Activated CD4-positive, alpha-beta T cell treated with anti-CD3 and anti-CD28 coated beads, Interleukin-2, amount 50 U/mL, for 4 hours (primary cell): Measurements from ENCODE around the gene ICE2.
A peak's percentile ranks its signal among the peaks of the same experiment; 100 is the strongest.
"Not testable (repeated sequence)": the region's sequence is repeated elsewhere in the genome, so short reads cannot be mapped to it uniquely, and the experiment has no call there.

ENCODE experiments used
- DNase-seq, 2 experiments: peaks; one replicate each; pipeline ENCODE4 v3.0.0-alpha.2; 2020

ICE2 gene

DNA sequence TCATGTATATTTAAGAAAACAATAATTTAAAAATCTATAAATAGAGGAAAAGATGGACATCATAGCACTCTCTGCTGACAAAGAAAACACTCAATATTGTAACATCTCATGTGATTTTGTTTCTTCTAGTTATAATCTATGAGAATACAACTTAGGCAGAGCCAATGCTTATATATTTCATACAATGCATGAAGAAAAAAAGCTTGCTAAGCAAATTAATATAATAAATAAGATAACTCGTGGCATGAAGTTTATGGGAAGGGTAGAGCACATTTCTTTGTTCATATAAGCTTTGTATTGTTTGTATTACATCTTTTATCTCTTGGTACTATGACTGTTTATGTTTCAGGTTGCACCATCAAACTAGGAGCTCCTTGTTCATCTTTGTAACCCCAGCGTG lies 73.5 kb downstream of the ICE2 start:
- DNase-seq = no peak

DNA sequence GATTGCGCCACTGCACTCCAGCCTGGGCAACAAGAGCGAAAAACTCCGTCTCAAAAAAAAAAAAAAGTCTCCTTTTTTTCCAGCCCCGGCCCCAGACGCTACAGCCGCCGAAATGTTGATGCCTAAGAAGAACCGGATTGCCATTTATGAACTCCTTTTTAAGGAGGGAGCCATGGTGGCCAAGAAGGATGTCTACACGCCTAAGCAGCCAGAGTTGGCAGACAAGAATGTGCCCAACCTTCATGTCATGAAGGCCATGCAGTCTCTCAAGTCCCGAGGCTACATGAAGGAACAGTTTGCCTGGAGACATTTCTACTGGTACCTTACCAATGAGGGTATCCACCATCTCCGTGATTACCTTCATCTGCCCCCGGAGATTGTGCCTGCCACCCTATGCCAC lies 74.6 kb downstream of the ICE2 start:
- not testable (repeated sequence) for DNase-seq

DNA sequence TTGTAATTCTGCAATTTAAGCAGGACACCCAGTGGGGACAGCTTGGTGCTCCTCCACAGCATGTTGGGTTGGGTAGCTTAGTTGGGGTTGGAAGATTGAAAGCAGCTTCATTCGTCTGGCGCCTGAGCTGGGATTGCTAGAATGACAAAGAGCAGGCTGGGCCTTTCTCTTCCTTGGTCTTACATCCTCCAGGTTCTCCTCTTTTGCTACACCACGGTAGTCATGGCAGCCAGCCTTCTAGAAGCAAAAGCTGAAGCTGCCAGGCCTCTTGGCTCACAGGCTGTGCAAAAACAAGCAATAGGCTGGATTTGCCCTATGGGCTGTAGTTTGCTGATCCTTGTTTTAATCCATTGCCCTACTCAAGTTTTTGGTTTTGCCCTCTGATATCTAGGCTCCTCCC lies 78.0 kb downstream of the ICE2 start:
- DNase-seq = no peak

DNA sequence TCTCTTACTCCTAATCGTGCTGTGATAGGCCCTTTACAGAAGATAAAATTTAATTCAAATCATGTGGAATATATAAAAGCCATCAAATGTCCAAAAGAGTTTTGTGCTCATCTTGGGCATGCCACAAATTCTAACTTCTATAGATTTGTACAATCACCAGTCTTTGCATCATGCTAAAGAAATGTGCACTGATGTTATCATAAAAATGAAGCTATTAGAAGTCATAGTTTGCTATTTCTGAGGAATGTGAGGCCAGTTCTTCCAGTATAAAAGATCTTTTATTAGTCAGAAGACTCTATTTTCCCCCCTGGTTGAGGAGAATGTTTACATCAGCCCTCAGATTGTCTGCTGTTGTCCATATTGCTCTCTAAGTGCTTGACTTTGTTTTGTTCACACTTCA lies 79.0 kb downstream of the ICE2 start:
- DNase-seq = no peak

DNA sequence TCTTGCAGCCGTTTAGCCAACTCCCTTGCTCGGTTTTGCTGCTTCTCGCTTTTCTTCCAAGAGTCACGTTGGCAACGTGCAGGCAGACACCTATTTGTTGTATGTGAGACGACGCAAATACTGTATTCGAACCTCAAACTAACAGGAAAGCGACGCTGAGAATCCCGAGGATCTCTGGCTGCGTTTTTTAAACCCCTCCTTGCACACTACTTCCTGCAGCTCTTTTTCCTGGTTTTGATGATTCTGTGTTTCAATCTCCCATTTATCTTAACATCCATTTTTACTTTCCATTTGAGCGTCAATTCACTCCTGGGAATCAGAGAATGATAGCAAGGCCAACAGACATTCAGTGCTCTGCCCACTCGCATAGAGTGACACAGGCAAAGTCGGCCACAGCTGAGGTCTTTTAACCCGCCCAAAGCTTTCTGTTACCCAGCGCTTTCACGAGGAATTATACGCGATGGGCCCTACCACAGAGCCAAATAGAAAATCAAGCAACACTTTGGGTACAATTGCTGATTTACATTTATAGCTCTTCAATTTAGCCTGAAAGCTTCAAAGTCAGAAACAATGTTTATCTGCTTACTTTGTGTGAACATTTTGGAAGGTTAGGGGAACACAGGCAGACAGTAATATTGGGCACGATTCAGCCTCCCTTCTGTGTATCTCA lies 79.6 kb downstream of the ICE2 start:
- DNase-seq = no peak

DNA sequence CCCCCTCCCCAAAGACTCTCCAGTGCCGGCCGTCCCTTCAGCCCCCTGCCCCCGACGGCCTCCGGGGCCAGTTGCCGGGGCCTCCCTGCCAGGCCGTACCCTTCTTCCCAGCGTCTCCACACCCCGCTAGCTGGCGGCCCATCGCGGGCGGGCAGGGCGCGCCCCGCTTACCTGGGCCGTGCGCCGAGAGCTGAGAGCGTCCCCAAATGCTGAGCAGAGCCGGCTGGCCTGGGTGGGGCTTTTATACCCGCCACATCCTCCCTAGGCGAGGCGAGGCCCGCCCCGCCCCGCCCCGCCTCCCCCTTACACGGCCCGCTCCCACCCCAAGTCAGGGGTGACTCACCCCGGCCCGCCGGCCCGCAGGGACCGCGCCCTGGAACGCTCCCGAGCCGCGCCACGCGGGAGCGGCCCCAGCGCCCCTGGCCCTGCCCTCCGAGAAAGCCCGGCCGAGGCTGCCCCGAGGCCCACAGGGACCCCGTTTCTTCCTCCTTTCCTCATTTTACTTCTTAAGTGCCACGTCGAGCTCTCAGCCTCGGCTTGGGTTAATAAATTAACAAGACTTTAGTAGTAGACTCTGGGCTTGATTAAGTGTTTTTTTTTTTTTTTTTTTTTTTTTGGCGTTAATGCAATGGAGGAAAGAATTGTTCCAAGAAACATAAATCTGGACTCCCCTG lies 81.0 kb downstream of the ICE2 start, which contains the start of gene ANXA2:
ANXA2 (minus strand) TSS at position 215 of the 674 bp plus-strand sequence. CDS start 11,911 bp downstream, outside the sequence.
- peak; percentile 78 to 83 for DNase-seq

DNA sequence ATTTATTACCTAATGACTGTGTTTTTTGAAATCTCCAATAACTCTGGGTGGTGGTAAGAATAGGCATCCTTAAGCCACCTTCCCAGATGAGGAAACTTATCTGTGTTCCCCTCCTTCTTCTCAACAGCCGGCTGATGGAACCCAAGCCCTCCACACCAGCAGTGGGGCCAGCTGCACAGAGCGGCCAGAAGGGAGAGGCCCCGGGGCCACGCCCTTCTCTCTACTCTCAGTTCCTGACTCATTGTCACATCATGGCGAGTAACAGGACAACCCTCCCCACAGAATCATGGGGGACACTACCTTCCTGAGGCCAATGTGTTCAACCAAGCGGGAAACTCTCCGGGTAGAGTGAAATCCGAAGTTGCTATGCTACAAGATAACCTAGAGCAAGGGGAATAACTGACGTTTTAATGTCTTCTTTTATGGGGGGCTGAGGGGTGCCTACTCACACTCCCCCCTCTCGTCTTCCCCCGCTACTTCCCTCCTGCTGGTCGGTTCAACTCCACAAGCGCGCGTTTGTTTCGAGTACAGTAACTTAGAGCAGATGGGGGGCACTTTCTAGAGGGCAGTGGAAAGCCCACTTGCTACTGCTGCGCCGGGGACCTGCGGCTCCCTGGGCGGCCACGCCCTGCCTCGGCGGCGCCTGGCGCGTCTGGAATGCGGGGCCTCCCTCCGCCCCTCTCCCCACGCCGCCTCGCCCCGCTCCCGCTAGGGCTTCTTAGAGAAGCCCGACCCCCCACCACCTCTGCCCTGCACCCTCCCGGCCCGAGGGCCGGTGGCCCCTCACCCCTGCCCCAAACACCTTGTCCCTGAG lies 81.8 kb downstream of the ICE2 start:
- peak; percentile 12 to 21 for DNase-seq

DNA sequence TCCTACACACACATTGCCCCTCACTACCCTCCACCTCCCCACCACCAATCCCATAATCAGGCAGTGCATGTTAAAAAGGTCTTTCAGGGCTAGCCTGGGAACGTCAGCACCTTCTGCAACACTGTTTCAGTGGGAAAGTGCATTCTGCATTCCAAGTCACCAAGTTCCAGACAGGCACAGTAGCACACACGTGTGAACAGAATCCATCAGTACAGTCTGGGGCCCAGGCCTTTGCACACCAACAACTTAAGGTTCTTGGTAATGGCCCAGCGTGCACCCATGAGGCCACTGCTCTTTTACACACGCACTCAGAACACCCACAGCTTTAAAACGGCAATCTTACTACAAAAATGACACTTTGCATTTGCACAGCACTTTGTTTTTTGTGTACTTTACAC lies 82.4 kb downstream of the ICE2 start:
- DNase-seq = no peak

DNA sequence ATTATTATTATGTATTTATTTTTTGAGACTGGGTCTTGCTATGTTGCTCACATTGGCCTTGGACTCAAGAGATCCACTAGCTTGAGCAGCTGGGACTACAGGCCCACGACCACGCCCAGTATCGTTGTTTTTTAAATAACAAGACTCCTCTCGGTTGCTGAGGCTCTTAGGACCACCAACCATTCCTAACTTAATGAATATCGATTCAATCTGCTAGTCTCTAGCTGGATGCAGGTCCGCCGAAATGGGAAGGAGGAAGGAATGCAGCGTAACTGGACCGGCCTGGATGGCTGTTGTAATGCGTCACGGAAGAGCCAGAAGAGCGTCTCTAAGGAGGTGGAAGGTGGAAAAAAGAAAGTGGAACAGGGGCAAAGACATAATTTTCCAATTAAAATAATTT lies 82.8 kb downstream of the ICE2 start:
- no peak for DNase-seq

DNA sequence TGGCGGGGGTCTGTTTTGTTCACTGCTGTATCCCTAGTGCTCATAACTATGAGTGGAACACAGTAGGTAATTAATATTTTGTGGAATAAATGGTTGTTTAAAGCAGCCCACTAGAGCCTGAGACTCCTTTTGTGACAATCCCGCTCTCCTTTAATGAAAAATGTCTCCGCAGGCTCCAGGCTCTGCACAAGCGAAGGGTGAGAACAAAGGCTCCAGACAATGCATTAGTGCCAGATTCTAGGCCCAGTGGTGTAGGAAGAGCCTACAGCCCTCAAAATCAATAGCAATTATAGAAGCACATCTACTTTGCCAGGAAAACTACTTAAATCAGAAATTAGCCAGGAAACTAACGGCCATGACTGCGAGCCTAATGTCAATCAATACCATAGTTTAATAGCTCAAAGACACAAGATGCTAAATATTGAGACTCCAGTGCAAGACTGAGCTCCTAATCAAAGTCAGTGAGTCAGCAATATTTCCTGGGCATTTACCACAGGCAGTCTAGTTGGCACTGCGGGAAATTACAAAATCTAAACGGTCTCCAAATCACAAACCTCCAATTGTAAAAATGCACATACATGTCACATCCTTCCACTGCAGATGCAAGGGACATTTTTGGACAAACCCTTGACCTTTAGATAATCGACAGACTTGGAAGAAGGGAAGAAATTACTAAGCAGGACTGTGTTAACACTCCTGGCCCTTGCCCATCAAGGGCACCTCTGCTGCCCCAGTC lies 83.5 kb downstream of the ICE2 start:
- no peak for DNase-seq

DNA sequence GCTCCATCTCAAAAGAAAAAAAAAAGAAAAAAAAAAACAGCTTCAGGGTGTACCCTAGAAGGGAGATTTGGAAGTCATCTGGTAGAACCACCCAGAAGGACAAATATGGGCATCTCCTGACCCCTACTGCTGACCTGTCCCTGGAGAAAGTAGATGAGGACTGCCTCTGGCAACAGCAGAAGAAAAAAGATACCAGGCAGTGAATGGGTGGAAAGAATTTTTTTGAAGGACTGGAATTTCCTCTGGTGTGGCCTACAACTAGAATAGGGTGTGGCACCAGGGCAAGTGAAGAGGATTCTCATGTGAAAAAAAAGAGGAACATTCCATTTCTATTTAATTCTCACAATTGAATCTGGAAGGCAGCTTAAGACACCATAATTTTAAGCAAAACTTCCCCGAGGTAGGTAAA lies 84.2 kb downstream of the ICE2 start:
- DNase-seq = no peak

DNA sequence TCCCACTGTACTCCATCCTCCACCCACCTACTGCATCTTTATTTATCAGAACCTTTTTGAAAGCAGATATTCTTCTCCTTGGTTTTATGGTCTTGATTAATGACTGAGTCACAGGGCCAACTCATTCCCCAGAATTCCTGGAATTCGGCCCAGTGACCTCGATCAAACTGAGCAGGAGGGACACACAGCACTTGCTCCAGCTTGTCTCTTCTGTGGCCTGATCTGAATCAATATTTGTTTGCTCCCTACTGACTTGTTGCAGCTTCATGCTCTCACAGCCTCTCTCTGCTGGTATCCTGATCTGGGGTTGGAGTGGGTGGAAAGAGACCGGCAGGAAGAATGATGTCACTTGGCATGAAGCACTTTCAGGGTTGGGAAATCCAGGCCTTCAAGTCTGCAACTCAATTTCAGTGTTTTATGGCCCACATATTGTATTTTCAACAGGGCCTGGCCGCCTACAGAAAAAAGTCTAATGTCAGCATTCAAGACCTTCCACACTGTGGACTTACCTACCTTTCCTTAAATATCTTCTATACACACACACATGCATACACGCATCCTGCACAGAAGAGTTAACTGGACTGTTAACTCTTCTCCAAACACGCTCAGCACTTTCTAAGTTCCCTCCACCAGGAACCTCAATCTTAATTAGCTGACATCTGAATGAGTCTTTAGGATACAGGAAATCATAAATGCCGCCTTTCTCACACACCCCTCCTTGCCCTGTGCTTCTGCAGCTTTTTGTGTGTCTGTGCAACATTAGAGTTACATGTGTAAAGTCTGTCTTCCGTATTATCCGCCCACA lies 85.8 kb downstream of the ICE2 start:
- DNase-seq = no peak

DNA sequence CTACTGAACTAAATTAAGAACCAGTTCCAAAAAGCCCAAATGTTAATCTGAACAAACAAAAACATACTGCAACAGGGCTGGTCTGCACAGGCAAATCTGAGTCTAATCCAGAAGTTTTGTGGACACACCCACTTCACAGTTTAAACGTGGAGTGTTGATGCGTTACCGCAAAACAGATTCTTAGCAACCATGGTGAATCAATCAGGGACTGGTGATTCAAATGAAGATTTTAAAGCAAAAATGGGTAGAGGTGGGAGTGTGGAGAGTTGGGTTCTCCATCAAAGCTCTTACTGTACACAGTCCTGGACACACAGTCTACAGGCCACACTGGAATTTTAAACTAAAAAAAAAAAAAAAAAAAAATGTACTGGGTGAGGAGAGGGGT lies 86.3 kb downstream of the ICE2 start:
- DNase-seq = no peak

DNA sequence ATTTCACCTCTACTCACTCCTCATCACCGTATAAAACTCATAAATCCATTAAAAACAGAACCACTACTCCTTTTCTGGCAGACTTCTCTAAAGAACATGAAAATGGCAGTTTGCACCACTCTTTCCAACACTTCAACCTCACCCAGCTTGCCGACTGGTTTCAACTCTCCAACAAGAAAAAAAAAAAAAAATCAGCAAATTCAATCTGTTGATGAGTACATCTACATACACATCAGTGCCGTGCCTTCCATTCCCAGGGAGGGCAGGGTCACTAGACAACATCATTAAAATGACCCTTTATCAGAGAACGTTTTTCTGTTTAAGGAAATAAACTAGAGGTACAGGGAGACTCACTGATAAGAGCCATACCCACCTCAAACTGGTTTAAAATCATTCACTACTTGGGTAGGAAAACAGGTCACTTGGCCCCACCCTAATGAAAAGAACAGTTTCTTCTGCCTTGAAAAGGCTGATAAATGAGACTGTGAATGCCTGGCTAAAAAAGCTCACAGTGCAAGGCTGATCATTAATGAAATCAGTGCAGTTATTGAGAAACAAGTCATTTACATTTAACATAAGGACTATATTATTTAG lies 87.1 kb downstream of the ICE2 start:
- DNase-seq = no peak

DNA sequence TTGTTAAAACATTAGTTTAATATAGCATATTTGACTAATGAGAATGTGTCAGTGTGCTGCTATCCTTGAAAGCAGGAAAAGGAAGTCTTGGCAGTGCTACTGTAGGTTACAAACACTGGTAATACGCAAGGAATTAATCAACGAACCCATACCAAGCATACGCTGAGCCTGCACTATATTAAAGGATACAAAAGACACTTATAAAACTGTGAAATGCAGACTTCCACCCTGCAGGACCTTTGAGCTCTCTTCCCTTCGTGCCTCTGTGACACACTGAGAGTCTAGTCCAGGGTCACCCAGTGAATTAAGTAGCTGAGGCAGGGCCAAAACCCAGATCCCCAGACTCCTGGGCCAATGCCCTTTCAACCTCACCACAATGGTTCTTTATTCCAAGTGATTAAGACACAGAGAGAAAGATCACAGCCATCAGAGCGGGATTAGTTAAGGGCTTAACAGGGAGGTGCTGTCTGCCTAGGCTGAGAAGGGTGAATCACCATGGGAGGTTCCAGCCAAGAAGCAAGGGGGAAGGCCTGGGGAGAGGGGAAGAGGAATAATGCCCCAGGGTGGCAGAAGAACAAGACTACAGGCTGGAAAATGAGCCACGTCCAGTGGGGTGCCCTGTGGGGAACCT lies 88.0 kb downstream of the ICE2 start:
- DNase-seq = no peak

DNA sequence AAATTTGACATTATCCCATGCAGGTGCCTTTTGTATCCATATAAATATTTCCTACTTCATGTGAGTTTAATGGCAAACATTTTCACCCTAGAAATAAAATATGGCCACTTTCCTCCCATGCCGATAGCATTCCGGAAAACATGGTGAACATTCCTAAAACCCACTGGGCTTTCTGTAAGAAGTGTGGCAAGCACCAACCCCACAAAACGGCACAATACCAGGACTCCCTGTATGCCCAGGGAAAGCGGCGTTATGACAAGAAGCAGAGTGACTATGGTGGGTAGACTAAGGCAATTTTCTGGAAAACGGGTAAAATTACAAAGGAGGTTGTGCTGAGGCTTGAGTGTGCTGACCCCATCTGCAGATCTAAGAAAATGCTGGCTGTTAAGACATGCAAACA lies 88.7 kb downstream of the ICE2 start:
- DNase-seq = no peak

DNA sequence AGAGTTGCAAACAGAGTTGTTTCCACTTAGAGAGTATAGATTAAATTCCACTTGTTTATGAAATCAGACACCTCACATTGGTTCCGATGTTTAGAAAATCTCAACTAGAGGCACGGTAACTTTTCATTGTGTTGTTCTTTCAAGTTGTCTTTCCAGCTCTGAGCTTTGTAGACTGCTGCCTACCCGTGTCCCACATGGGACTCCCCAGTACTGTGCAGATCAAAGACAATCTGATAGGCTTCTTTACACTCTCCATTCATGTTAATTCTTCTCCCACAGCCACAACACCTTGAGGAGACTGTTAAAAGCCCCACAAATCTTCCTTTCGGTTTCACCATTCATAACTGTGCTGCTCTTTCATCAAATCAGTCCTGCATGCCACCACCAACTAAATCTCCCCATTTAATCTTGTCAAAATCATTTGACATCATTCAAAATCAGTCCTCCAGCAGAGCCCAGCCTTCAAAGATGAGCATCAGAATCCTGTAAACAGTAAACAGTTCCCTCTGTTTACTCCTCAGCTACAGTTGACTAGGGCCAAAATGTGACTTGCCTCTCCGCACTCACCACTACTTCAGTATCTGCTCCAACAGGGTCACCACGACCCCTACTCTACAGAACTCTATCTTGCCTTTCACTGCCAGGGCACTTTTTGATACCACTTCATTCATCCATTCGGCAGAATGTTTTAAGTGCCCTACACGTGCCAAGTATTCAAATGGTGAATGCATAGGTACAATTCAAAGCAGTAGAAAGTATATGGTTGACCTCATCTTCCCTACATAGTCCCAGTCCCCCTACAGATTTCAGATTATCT lies 89.5 kb downstream of the ICE2 start:
- DNase-seq = peak in 1 of 2 experiments; percentile 11

DNA sequence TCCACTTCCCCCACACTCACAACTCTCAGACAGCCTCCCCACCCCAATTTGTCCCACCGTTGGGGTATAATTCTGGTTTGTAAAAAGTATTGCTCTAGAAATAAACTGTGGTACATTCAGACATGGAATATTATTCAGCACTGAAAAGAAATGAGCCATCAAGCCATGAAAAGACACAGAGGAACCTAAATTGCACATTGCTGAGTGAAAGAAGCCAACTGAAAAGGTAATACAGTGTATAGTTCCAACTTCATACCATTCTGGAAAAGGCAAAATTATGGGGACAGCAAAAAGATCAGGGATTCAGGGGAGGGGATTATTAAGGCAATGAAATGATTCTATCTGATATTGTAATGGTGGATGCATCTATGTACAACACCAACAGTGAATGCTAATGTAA lies 91.6 kb downstream of the ICE2 start:
- no peak for DNase-seq

DNA sequence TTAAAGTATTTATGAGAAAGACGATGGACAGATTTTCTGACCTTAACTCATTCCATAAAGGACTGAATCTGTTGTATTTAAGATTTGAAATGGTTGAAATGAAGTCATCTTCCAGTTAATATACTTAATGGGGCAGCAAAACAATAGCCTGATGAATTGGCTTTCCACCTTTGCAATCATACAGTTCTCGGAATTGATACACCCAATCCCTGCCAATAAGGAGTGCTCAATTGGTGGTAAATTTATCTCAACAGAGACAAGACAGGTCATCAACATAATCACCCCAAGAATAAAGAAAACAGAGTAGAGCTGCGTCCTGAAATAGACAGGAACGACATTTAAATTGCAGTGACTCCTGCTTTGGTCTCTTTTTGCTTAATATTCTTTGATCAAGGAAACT lies 92.3 kb downstream of the ICE2 start:
- DNase-seq = no peak
